GM18873 (cell line): ENCODE data around the gene ANKRD36C.
A peak's percentile ranks its signal among the peaks of the same experiment; 100 is the strongest.
"Not testable (repeated sequence)": the region's sequence is repeated elsewhere in the genome, so short reads cannot be mapped to it uniquely, and the experiment has no call there.

Experiments
- ATAC-seq: cut with Tn5 transposase; IDR thresholded peaks from one replicate; pipeline ENCODE4 v1.9.1; 2021; ENCODE audit warnings: mild to moderate bottlenecking, moderate library complexity, moderate number of reproducible peaks; ENCODE audit not compliant: unreplicated experiment, low FRiP score

Gene ANKRD36C

DNA sequence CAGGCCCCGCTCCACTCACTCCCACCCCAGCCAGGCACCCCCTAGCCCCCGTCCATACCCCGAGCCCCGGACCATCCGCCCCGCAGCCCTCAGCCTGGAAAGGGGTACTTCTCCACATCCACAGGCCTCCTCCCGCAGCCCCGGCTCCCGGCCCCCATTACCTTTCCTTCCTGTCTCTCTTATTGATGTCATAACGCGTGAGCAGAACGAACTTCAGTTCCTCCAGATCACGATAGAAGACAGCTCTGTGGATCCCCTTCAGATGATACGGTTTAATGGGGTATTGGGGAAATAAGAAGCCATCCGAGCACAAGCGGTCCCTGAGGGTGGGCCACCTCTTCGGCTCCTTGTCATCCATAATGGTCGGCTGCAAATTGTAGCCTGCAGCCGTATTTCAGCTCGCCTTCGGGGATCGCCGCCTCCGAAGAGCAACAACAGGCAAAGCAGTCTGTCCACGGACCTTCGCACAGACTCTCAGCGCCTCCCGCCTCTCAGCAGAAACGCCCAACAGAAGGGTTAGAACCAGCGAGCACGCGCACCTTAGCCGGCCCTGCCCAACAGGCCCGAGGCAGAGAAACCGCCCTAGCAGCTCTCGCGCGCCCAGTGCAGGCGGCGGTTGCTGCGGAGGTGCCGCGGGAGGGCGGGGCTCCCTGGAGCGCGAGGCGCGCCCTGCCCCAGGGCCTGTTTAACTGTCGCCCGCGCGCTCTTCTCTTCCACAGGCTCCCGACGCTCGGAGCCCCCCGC, at the start of gene ANKRD36C:
ANKRD36C (minus strand) TSS at position 474 of the 744 bp plus-strand sequence; CDS start at position 358, 116 bp downstream.
- peak; percentile 88 for ATAC-seq

DNA sequence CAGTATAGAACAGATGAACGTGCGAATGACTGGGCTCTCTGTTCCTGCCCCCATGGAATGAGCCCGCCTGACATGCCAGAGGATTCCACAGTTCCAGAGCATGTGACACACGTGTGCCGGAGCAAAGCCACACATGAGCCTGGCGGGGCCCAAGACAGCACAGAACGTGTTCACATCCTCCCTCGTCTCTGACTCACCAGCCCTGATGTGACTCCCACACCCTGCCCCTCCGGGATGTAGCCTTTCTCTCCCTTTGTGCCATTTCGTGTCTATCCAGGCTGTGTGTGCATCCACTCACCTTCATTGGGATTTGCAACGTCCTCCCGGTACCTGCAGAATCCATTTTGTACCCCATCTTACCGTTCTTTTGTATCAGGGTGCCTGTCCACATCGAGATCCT, 43.9 kb upstream of the ANKRD36C start:
- ATAC-seq: not testable (repeated sequence)

DNA sequence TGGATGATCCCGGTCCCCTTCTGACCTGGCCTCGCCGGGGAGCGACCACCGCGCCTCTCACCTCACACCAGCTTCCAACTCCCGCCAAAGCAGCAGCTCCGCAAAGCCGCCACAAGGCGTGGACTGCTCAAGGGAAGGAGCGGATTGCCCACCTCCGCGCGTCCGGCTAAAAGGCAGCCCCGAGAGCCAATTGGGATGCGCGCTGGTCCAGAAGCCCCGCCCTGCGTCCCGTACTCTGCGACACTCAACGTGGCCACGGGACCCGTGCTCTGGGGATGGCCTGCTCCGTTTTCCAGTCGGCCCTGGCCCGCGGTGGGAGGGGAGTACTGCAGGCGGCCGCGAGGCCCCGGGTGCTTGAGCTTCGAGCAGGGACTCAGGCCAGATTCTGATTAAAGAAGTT, 43.2 kb upstream of the ANKRD36C start, which contains the start of gene GPAT2:
GPAT2 (minus strand) TSS at position 125 of the 400 bp plus-strand sequence. CDS start 2,557 bp downstream, outside the sequence.
- not testable (repeated sequence) for ATAC-seq

DNA sequence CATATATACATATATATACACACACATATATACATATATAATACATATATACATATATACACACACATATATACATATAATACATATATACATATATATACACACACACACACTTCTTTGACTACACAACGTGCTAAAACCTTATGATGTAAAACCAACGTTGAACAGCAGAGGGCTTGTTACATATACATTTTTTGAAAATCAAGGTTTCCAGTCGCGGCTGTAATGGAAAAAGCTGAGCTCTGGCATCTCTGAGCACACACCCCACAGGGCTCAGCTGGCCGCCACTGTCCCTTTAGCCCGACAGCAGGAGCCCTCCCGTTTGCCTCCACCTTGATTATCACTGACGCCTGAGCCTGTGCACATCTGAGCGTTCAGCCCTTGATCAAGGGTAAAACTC, 42.4 kb upstream of the ANKRD36C start:
- not testable (repeated sequence) for ATAC-seq

DNA sequence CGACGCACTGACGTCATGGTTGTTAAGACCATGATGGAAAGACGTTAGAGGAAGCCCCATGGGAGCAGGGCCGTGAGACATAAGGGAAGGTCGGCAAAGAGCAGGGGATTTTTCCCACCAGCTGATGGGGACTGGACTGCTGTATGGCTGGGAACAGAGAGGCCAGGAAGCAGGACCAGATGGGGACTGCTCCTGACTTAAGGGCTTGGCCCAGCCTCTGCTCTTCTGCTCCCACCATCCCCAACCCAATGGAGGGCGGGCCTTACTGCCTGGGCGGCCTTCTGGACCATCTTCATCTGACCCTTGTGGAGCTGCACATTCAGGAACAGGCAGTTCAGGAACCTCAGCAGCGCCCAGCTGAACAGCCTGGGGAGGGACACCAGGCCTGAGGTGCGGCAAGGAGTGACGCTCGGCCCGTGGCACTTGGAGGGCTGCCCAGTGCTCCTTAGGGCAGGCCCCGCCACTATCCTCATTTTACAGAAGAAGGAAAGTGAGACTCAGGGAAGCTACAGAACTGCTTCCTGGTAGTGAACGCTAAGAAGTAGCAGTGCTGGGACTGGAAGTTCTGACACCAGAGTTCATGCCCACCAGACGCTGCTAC, 36.2 kb upstream of the ANKRD36C start:
- ATAC-seq: not testable (repeated sequence)

DNA sequence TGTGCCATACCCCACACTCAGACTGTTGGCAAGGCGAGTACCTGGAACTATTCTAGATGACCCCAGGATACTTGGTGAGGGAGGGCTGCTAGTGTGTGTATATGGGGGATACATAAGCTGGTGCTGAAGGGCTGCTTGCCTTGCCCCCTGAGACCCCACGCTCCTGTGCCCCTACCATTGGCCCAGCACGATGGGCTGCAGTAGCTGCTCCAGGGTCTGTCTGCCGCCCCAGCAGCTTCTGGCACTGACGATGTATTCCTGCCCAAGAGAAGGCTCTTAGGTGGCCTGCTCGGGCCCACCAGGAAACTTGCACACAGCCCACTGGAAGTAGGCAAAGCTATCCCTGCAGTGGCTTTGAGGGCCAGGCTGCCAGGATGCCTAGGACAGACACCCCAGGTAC, 34.1 kb upstream of the ANKRD36C start:
- not testable (repeated sequence) for ATAC-seq

DNA sequence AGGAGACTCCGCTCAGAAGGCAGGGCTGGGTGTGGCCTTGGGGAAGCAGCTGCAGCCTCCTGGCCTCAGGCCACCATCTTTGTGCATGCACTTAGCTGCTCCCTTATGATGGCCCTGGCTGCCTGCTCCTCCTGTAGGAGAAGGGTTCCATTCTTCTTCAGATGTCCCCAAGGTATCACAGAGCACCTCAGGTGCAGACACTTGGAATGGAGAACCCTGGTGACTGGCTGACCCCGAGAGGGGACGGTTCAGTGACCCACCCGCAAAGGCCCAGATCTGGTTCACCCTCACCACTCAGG, 33.5 kb upstream of the ANKRD36C start:
- no peak for ATAC-seq

DNA sequence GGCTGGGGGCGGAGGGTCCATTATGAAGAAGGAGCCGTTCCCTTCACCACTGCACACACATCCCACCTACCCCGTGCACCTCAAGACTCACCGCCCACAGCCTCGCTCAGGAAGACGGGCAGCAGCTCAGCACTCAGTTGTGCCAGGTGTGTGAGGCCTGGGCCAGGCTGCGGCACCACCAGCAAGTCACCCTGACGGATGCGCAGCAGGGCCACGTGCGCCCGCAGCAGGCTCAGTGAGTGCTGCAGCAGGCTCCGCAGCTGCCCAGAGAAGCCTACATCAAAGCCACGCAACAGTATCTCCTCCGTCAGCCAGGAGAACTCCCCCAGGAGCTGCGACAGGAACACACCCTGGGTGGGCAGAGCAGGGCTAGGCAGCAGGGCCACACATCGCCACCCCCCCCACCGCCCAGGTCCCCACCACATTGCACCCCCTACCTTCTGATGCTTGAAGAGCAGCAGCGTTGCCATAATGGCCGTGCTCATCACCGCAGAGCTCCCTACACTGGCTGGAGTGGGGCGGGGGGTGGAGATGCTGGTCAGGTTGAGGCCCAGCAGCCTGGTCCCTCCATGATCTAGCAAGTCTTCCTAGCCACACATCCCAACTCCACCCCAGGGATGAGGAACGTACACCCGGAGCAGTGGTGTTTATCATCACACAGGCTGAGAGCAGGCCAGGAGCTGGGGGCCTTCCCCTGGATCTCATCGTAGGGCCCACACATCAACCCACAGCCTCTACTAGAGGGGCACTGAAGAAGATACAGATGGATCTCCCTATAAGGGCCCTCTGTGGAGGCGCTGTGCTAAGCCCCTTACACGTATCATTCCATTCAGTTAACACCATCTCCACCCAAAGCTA, 32.9 kb upstream of the ANKRD36C start:
- no peak for ATAC-seq

DNA sequence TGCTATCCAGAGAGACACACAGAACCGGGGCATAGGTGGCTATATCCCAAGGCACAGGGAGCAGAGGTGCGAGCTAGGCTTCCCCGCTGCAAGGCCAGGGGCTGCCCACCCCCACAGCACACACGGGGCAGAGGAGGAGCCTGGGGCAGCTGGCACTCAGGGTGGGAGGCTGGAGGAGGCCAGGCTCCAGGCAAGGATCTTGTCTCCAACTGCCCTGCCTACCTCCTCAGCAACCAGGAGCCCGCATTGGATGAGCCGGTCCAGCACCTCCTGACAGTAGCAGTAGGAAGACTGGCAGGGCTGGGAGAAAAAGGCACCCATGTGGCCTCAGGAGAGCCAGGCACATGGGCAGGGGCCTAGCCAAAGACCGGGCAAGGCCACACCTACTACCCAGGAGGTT, 32.1 kb upstream of the ANKRD36C start:
- ATAC-seq: not testable (repeated sequence)

DNA sequence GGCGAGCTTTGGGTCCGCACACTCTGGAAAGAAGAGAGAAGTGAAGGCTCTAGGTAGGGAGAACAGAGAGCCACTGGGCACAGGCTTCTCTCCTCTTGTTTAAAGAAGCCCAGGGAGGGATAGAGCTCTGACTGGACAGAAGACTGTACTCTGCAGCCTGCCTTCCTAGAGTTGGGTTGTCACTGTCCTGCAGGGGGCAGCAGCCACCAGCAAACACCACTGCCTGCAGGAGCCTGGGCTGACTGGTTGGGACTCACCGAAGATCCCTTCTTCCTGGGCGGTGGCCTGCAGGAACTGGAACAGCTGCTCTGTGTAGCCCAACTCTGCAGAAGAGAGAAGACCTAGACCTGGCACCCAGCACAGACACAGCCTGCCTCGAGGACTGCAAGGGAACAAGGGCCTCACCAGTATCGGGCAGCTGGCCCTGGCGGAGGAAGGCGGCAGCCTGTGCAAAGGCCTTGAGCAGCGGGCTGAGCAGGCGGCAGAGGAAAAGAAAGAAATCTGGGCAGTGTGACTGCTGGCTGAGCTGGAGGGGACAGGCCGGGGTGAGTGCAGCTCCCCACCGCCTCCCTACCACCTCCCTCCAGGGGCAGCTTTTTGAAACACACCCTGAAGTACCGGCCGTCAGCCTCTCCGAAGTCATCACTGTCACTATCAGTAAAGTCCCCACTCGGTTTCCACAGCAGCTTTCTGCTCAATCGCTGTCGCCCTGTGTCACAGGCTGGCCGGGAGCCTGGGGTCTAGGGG, 31.2 kb upstream of the ANKRD36C start:
- ATAC-seq: not testable (repeated sequence)

DNA sequence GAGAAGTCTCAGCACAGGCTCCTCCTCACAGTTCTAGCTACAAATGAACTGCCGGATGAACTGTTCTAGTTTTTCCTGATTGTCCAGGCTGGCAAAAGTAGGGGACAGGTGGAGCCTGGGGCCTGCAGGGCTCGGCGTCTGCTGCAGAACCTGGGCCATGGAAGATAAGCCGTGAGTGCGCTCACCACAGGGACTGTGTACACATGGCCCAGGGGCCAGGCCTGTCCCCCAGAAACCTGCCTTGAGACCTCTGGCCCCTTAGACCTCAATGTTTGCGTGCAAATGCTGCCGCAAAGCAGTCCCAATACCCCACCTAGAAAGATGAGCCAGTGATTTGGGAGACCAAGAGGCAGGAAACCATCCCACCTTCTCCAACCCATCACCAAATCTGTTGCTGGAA, 30.5 kb upstream of the ANKRD36C start:
- not testable (repeated sequence) for ATAC-seq

DNA sequence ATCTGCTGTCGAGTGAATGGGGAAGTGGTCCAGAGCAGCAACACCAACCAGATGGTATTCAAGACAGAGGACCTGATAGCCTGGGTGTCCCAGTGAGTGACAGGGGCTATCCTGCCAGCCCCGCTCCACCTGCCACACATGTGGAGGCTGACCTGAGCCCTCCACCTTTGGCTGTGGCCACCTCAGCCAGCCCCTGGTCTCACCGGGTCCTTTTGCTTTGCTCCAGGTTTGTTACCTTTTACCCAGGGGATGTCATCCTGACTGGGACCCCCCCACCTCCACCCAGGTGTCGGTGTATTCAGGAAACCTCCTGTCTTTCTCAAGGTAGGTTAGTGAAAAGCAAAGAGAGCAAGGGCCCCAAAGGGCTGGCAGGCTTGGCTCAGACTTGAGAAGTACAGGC, 29.5 kb upstream of the ANKRD36C start:
- not testable (repeated sequence) for ATAC-seq

DNA sequence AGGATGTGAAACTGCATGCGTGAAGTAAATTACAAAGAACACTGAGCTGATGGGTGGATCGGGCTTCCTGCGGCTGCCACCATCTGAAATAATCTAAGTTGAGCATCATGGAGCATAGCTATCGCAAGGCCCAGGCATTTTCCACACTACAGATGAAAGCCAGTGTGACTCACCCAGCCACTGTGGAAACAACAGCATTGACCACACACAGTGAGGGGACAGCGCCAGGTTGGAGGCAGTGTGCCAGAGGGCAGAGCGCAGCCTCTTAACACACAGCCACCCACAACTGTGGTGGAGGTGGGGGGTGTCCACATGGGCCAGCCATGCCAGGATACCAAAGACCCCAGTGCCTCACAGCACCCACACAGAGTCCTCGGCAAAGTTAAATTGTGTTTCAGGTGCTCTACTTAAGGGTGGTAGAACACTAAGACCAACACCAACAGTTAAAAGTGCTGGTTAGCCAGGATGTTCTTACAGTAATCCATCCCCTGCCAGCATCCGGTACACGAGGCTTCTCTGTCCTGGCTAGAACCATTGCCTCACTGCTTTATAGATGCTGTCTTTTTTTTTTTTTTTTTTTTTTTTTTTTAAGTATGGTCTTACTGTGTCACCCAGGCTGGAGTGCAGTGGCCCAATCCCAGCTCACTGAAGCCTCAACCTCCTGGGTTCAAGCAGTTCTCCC, 28.4 kb upstream of the ANKRD36C start:
- ATAC-seq: not testable (repeated sequence)

DNA sequence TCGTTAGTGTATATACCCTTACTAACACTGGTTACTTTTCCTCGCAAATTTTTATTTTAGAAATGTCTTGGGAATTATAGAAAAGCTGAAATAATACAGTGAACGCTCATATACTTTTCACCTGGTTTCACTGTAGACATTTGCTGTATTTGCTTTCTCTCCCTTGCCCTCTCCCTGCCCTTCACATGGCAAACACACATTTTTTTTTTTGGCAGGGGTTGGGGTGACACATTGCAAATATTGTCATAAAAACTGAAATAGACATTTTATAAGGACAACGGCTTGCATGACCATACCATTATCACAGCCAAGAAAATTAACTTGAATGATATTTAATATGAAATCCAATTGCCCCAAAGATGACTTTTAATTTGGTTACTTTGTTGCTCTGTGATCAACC, 24.7 kb upstream of the ANKRD36C start:
- not testable (repeated sequence) for ATAC-seq

DNA sequence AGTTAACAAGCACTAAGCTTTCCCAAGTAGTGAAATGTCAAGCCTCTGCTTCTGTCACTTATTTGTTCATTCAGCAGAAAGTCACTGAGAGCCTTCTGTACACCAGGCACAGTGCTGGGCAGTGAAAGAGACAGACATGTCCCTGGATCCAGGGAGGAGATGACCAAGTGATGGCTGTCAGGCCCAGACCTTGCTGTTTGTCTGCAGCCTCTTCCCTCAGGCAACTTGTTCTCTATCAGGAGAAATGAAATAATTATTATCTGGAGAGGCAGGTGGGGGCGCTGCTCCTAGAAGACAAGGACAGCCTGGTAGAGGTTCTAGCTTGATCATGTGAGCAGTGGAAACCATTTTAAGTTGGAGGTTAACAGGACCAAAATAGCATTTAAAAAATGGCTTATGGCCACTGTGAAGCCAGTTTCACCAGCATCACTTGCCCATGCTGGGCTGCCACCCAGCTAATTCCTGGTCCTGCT, 21.2 kb upstream of the ANKRD36C start:
- ATAC-seq: not testable (repeated sequence)

DNA sequence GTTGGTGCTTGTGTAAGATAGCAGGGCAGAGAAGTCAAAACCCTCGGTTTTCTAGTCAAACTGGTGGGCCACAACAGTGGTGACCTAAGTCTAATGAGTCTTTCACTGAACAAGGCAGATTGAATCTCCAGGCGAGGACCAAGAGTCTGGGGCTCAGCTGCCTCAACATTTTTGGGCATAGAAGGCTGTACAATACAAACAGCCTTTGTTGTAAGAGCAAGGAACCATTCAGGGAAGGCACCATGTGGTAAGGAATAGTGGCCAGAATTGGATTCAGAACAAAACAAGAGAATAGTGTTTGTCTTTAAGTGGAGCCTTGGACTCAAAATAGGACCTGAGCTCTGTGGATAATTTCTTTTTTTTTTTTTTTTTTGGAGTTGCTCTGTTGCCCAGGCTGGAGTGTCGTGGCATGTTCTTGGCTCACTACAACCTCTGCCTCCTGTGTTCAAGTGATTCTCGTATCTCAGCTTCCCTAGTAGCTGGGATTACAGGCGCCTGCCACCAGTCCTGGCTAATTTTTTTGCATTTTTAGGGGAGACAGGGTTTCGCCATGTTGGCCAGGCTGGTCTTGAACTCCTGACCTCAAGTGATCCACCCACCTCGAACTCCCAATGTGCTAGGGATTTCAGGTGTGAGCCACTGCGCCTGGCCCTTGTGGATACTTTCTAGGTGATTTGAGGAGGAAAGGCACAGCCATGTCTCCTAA, 20.6 kb upstream of the ANKRD36C start:
- ATAC-seq: not testable (repeated sequence)

DNA sequence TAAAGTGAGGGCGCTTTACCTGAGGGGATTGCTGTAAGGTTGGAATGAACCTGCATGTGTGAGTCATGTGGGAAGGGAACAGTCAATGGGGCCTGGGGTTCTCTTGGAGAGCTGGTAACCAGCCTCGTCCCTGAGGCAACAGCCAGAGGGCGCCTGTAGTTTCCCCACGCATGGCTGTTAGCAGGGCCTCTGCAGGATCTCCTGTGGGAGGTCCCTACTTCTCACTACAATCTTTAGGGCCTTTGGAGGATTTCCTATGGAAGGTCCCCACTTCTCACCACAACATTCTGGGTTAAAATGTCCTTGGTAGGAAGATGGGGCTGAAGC, 19.5 kb upstream of the ANKRD36C start:
- ATAC-seq: not testable (repeated sequence)

DNA sequence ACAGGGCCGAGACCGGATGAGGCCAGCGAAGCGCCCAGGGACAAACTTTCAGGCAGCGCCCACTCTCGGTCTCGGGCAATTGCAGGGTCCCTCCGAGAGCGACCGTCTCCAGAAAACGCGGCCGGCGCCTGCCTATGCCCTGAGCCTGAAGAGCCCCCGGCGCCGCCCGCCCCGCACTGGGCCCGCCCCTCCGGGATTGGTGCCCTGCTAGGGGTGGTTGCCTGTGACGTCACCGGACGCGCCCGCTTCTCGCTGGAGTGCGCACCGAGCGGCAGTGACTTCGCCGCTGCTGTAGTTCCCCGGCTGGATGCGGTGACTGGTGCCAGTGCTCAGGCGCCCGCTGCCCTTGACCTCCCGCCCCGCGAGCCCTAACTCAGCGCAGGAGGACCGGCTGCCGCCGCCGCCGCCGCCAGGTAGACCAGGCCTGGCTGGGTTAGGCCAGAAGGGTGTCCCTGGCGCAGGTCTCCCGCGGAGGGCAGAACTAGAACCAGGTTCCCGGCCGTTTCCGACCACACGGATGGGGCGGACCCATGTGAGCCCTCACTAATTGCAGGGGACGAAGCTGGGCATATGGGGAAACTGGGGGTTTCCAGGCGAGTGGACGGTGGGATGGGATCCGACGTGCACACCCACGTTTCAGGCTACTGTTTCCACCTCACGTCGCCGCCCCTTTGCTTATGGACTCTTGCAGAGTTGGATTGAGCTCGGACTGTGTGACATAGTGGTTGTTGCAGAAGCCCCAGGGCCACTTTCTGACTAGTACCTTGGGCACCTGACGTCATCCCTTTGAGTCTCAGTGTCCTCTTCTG, 18.9 kb upstream of the ANKRD36C start:
- ATAC-seq: peak; percentile 92
